ENCODE data around the gene EBF4. TPM values are rescaled to one million over a fixed set of nuclear protein-coding genes. Genes with fewer than 3 reads are reported as not detected.
A peak's percentile ranks its signal among the peaks of the same experiment; 100 is the strongest.
"Not testable (repeated sequence)": the region's sequence is repeated elsewhere in the genome, so short reads cannot be mapped to it uniquely, and the experiment has no call there.

EBF4 gene
- total RNA-seq, 2 experiments from 2014 or later, result 1.5 to 4.4 TPM

GRCh38 chr20:2807019-2807418 lies 114.4 kb downstream of the EBF4 start:
- no peak overlapping the region for H2AFZ ChIP-seq (ENCODE audit: low read length)
- BruUV-seq (replicated peaks), result no TSS peak
- no peaks in the 10 kb centered on the region for H4K20me1 ChIP-seq (ENCODE audit: insufficient read depth, low read length)
- CTCF ChIA-PET (ENCODE audit: unreplicated experiment), result no interaction called here
- no peaks in the 10 kb centered on the region for H3K79me2 ChIP-seq (ENCODE audit: insufficient read depth, low read depth, low read length)
- H3K9me3 ChIP-seq (ENCODE audit: low read length), result 0 out of 2 replicates have a peak, but pooled peaks cover under 1% of the 10 kb centered on the region
- H3K4me1 ChIP-seq (ENCODE audit: insufficient read depth, low read length, poor library complexity, severe bottlenecking), result no peaks in the 10 kb centered on the region
- no peak overlapping the region for H3K4me3 ChIP-seq (ENCODE audit: low read depth, low read length, poor library complexity, severe bottlenecking)
- no peak for TF ChIP-seq EZH2phosphoT487 (IDR thresholded peaks at IDR 0.05; ENCODE audit: borderline replicate concordance, low read depth, low read length)
- TF ChIP-seq, protein P1, sequence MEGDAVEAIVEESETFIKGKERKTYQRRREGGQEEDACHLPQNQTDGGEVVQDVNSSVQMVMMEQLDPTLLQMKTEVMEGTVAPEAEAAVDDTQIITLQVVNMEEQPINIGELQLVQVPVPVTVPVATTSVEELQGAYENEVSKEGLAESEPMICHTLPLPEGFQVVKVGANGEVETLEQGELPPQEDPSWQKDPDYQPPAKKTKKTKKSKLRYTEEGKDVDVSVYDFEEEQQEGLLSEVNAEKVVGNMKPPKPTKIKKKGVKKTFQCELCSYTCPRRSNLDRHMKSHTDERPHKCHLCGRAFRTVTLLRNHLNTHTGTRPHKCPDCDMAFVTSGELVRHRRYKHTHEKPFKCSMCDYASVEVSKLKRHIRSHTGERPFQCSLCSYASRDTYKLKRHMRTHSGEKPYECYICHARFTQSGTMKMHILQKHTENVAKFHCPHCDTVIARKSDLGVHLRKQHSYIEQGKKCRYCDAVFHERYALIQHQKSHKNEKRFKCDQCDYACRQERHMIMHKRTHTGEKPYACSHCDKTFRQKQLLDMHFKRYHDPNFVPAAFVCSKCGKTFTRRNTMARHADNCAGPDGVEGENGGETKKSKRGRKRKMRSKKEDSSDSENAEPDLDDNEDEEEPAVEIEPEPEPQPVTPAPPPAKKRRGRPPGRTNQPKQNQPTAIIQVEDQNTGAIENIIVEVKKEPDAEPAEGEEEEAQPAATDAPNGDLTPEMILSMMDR (conservative IDR thresholded peaks at IDR 0.05; ENCODE audit: low read length), result no peak
- H3K36me3 ChIP-seq (ENCODE audit: insufficient read depth, low read length), result no peaks in the 10 kb centered on the region
- no peak overlapping the region for H3K27ac ChIP-seq (ENCODE audit: low read depth, low read length, poor library complexity, severe bottlenecking)
- no peak for DNase-seq (ENCODE audit: low spot score)
- intact Hi-C loops (cut with micrococcal nuclease; ENCODE audit: unreplicated experiment), result no loop called here
- no peaks in the 10 kb centered on the region for H3K9me2 ChIP-seq (ENCODE audit: insufficient read depth, low read length)
- POLR2A ChIA-PET, result no interaction called here
- H3K4me2 ChIP-seq (ENCODE audit: low read length), result no peak overlapping the region

- POLR2A ChIA-PET; H2AFZ ChIP-seq (ENCODE audit: low read length); intact Hi-C loops (cut with micrococcal nuclease; ENCODE audit: unreplicated experiment); H3K36me3 ChIP-seq (ENCODE audit: insufficient read depth, low read length); BruUV-seq (replicated peaks); H3K9me2 ChIP-seq (ENCODE audit: insufficient read depth, low read length); H3K4me3 ChIP-seq (ENCODE audit: low read depth, low read length, poor library complexity, severe bottlenecking); H3K4me2 ChIP-seq (ENCODE audit: low read length); H3K79me2 ChIP-seq (ENCODE audit: insufficient read depth, low read depth, low read length); H3K9me3 ChIP-seq (ENCODE audit: low read length); DNase-seq (ENCODE audit: low spot score); H3K27ac ChIP-seq (ENCODE audit: low read depth, low read length, poor library complexity, severe bottlenecking); H3K4me1 ChIP-seq (ENCODE audit: insufficient read depth, low read length, poor library complexity, severe bottlenecking); H4K20me1 ChIP-seq (ENCODE audit: insufficient read depth, low read length): not testable (repeated sequence)
- CTCF ChIA-PET (ENCODE audit: unreplicated experiment), result interaction anchor here (0.6 kb wide), 1 partner anchor 54 kb away, joined by 3 read pairs; no protein-coding TSS in a partner anchor
These were observed 115.3 kb downstream of the EBF4 start for GRCh38 chr20:2807929-2808328.

DNA sequence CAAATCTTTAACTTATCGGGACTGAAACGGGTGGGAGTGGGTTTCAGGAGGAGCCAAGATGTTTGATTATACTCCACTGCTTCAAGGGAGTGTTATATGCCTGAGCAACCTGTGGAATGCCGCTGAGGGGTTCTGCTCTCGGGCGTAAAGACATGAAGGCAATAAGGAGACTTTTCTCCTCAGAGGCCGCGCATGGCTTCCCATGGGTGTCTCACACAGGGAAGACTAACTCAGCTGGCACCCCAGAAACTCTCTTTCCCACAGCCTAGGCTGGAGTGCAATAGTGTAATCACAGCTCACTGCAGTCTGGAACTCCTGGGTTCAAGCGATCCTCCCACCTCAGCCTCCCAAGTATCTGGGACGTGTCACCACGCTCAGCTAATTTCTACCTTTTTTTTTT lies 117.1 kb downstream of the EBF4 start:
- no peak overlapping the region for H3K4me3 ChIP-seq (ENCODE audit: low read depth, low read length, poor library complexity, severe bottlenecking)
- H3K9me3 ChIP-seq (ENCODE audit: low read length), result 0 out of 2 replicates have a peak, but pooled peaks cover 6% of the 10 kb centered on the region
- intact Hi-C loops (cut with micrococcal nuclease; ENCODE audit: unreplicated experiment), result no loop called here
- H3K79me2 ChIP-seq (ENCODE audit: insufficient read depth, low read depth, low read length), result no peaks in the 10 kb centered on the region
- no peak overlapping the region for H3K27ac ChIP-seq (ENCODE audit: low read depth, low read length, poor library complexity, severe bottlenecking)
- no peak overlapping the region for H3K4me2 ChIP-seq (ENCODE audit: low read length)
- no peak for TF ChIP-seq EZH2phosphoT487 (IDR thresholded peaks at IDR 0.05; ENCODE audit: borderline replicate concordance, low read depth, low read length)
- TF ChIP-seq, protein P1 (conservative IDR thresholded peaks at IDR 0.05; ENCODE audit: low read length), result no peak
- no TSS peak for BruUV-seq (replicated peaks)
- H2AFZ ChIP-seq (ENCODE audit: low read length), result no peak overlapping the region
- H3K36me3 ChIP-seq (ENCODE audit: insufficient read depth, low read length), result no peaks in the 10 kb centered on the region
- H3K9me2 ChIP-seq (ENCODE audit: insufficient read depth, low read length), result no peaks in the 10 kb centered on the region
- CTCF ChIA-PET (ENCODE audit: unreplicated experiment), result interaction anchor here (0.5 kb wide), 1 partner anchor 160 kb away, joined by 3 read pairs; no protein-coding TSS in a partner anchor
- POLR2A ChIA-PET, result interaction anchor here (0.6 to 0.7 kb wide), 2 partner anchors 80 to 81 kb away, joined by 3 to 4 read pairs; no protein-coding TSS in a partner anchor
- no peaks in the 10 kb centered on the region for H3K4me1 ChIP-seq (ENCODE audit: insufficient read depth, low read length, poor library complexity, severe bottlenecking)
- no peak for DNase-seq (ENCODE audit: low spot score)
- no peaks in the 10 kb centered on the region for H4K20me1 ChIP-seq (ENCODE audit: insufficient read depth, low read length)

Small RNA genes within 50 kb of the gene (microRNA-seq; reads per million reads assigned to microRNA genes)
- gene MIR1292 (ENCODE audit: borderline replicate concordance), result 59.8 reads per million, percentile 48 among the genes with 10 or more reads in this experiment

Small RNA genes within 50 kb of the gene (small RNA-seq; reads per million reads assigned to genes)
- not detected for gene SNORA51
- gene SNORD110, result not detected
- gene SNORD56, result not detected
- not detected for gene SNORD57
- not detected for gene SNORD86

Other genes starting within 250 kb of the EBF4 start
- gene SNRPB, start 222.0 kb upstream of the EBF4 start, total RNA-seq (2014; rRNA removed; shearing (Covaris generic)), result 429 and 516 TPM in 2 replicates
- gene SNRPB, start 222.0 kb upstream of the EBF4 start, total RNA-seq (2022), result 323 and 351 TPM in 2 replicates
- 7.1 and 10.1 TPM in 2 replicates for gene ZNF343, start 183.9 kb upstream of the EBF4 start, total RNA-seq (2014; rRNA removed; shearing (Covaris generic))
- gene ZNF343, start 183.9 kb upstream of the EBF4 start, total RNA-seq (2022), result 11.9 and 14.1 TPM in 2 replicates
- gene TMC2, start 156.2 kb upstream of the EBF4 start, total RNA-seq (2014; rRNA removed; shearing (Covaris generic)), result not detected in 2 replicates
- gene TMC2, start 156.2 kb upstream of the EBF4 start, total RNA-seq (2022), result not detected in 2 replicates
- 580 and 640 TPM in 2 replicates for gene NOP56, start 40.1 kb upstream of the EBF4 start, total RNA-seq (2014; rRNA removed; shearing (Covaris generic))
- 464 and 544 TPM in 2 replicates for gene NOP56, start 40.1 kb upstream of the EBF4 start, total RNA-seq (2022)
- 154 and 162 TPM in 2 replicates for gene IDH3B, start 28.6 kb upstream of the EBF4 start, total RNA-seq (2014; rRNA removed; shearing (Covaris generic))
- gene IDH3B, start 28.6 kb upstream of the EBF4 start, total RNA-seq (2022), result 123 and 142 TPM in 2 replicates
- gene CPXM1, start 107.8 kb downstream of the EBF4 start, total RNA-seq (2014; rRNA removed; shearing (Covaris generic)), result not detected in 2 replicates
- gene CPXM1, start 107.8 kb downstream of the EBF4 start, total RNA-seq (2022), result 0.15 TPM in 1 of 2 replicates, not detected in the other
- not detected in 2 replicates for gene C20orf141, start 122.2 kb downstream of the EBF4 start, total RNA-seq (2014; rRNA removed; shearing (Covaris generic))
- gene C20orf141, start 122.2 kb downstream of the EBF4 start, total RNA-seq (2022), result not detected in 2 replicates
- not detected in 2 replicates for gene TMEM239, start 123.6 kb downstream of the EBF4 start, total RNA-seq (2014; rRNA removed; shearing (Covaris generic))
- gene TMEM239, start 123.6 kb downstream of the EBF4 start, total RNA-seq (2022), result not detected in 2 replicates
- gene PCED1A, start 147.9 kb downstream of the EBF4 start, total RNA-seq (2014; rRNA removed; shearing (Covaris generic)), result 6.9 and 8.4 TPM in 2 replicates
- 9.8 and 10.3 TPM in 2 replicates for gene PCED1A, start 147.9 kb downstream of the EBF4 start, total RNA-seq (2022)
- 27.0 and 32.6 TPM in 2 replicates for gene VPS16, start 148.0 kb downstream of the EBF4 start, total RNA-seq (2014; rRNA removed; shearing (Covaris generic))
- gene VPS16, start 148.0 kb downstream of the EBF4 start, total RNA-seq (2022), result 37.8 and 39.0 TPM in 2 replicates
- 28.1 and 33.3 TPM in 2 replicates for gene PTPRA, start 180.7 kb downstream of the EBF4 start, total RNA-seq (2014; rRNA removed; shearing (Covaris generic))
- 47.2 and 54.9 TPM in 2 replicates for gene PTPRA, start 180.7 kb downstream of the EBF4 start, total RNA-seq (2022)